HCT116 (cell line): ENCODE measurements around the gene SLC43A3. TPM values are rescaled to one million over a fixed set of nuclear protein-coding genes. Genes with fewer than 3 reads are reported as not detected.

Source experiments
- ATAC-seq: fragments of 200-7000 bp; cut with Tn5 transposase; 2 replicates; pipeline ENCODE4 v1.9.1; 2020; ENCODE audit warnings: mild to moderate bottlenecking, moderate library complexity
- BruUV-seq: library from RNA; stranded (reverse); fragments of 400-500 nt; replicated peaks from 2 replicates; lab custom pipeline; 2021; lab: Mats Ljungman, UMichigan
- CTCF ChIA-PET: fragments of 300-600 bp; sonication (Branson Sonifier 250); formaldehyde crosslinking; loops from one replicate; lab custom pipeline; 2021; ENCODE audit warnings: antibody characterized with exemption; lab: Charles Lee
- POLR2A ChIA-PET: fragments of 300-600, 350-600 bp; sonication (Branson Sonifier 250); formaldehyde crosslinking; loops from one replicate; lab custom pipeline; 2021; ENCODE audit warnings: antibody characterized with exemption; lab: Charles Lee
- RAD21 ChIA-PET, 2 experiments: fragments of 300-600 bp; sonication (Branson Sonifier 250); formaldehyde crosslinking; loops; one replicate each; lab custom pipeline; 2023; ENCODE audit warnings: low total read pairs in 2 of 2; ENCODE audit not compliant: uncharacterized antibody in 2 of 2, unreplicated experiment in 2 of 2, low non-redundant PET in 1 of 2; lab: Charles Lee
- DNase-seq: peaks from one replicate; pipeline ENCODE4 v3.0.0-alpha.2; 2010; ENCODE audit warnings: low read depth, low spot score
- H2AFZ ChIP-seq: fragments of 200-600 bp; shearing (Covaris generic), sonication (generic); 2 replicates; pipeline ENCODE4 v1.6.1; 2017; ENCODE audit warnings: low read depth, mixed run types, mixed read lengths, antibody characterized with exemption, low read length; ENCODE audit not compliant: poor library complexity, severe bottlenecking
- H3K27ac ChIP-seq: 2 replicates; pipeline ENCODE4 v1.5.1; 2012; ENCODE audit warnings: low read depth, low read length
- H3K27me3 ChIP-seq: fragments of 200-600 bp; sonication (generic); 2 replicates; pipeline ENCODE4 v1.6.1; 2016; ENCODE audit warnings: mixed run types, low read length, mixed read lengths; ENCODE audit not compliant: insufficient read depth
- H3K36me3 ChIP-seq, 2 experiments: fragments of 200-500 bp in 1 of 2; fragments of 200-600 bp in 1 of 2; sonication (Bioruptor generic) in 1 of 2; sonication (generic) in 1 of 2; 2 replicates each; pipeline versions ENCODE4 v1.5.1 to v1.6.1; 2014 to 2016; ENCODE audit warnings: low read length in 2 of 2, inconsistent platforms in 1 of 2, mixed read lengths in 1 of 2, mixed run types in 1 of 2; ENCODE audit not compliant: insufficient read depth in 2 of 2, control insufficient read depth in 1 of 2
- H3K4me1 ChIP-seq, 2 experiments: fragments of 200-600 bp in 1 of 2; sonication (generic) in 1 of 2; 2 replicates each; pipeline versions ENCODE4 v1.5.1 to v1.6.1; 2012 to 2017; ENCODE audit warnings: low read length in 2 of 2, inconsistent platforms in 1 of 2, mild to moderate bottlenecking in 1 of 2, mixed read lengths in 1 of 2, mixed run types in 1 of 2, moderate library complexity in 1 of 2; ENCODE audit not compliant: insufficient read depth in 2 of 2, control insufficient read depth in 1 of 2
- H3K4me2 ChIP-seq: fragments of 200-600 bp; sonication (generic); 2 replicates; pipeline ENCODE4 v1.6.1; 2017; ENCODE audit warnings: mixed run types, low read length, mixed read lengths
- H3K4me3 ChIP-seq, 2 experiments: fragments of 200-600 bp in 1 of 2; sonication (generic) in 1 of 2; replicated peaks in 1 of 2; 2 replicates each; pipeline ENCODE4 v1.5.1; 2011 to 2016; ENCODE audit warnings: low read length in 2 of 2, control low read depth in 1 of 2, low read depth in 1 of 2, mild to moderate bottlenecking in 1 of 2, mixed read lengths in 1 of 2, mixed run types in 1 of 2
- H3K79me2 ChIP-seq: fragments of 200-600 bp; sonication (generic); 2 replicates; pipeline ENCODE4 v1.6.1; 2017; ENCODE audit warnings: mild to moderate bottlenecking, mixed run types, low read length, moderate library complexity, mixed read lengths; ENCODE audit not compliant: insufficient read depth
- H3K9ac ChIP-seq: fragments of 200-600 bp; sonication (generic); 2 replicates; pipeline ENCODE4 v1.6.1; 2016; ENCODE audit warnings: low read length, mixed read lengths
- H3K9me2 ChIP-seq: fragments of 200-600 bp; sonication (generic), shearing (Covaris generic); 2 replicates; pipeline ENCODE4 v1.6.1; 2017; ENCODE audit warnings: mixed run types, mild to moderate bottlenecking, moderate library complexity; ENCODE audit not compliant: insufficient read depth
- H3K9me3 ChIP-seq, 2 experiments: fragments of 200-500 bp in 1 of 2; fragments of 200-600 bp in 1 of 2; sonication (Bioruptor generic) in 1 of 2; sonication (generic) in 1 of 2; 2 replicates each; pipeline ENCODE4 v1.6.1; 2014 to 2017; ENCODE audit warnings: low read length in 2 of 2, mixed read lengths in 2 of 2, inconsistent platforms in 1 of 2, low read depth in 1 of 2, mild to moderate bottlenecking in 1 of 2, mixed run types in 1 of 2, moderate library complexity in 1 of 2; ENCODE audit not compliant: control insufficient read depth in 1 of 2, insufficient read depth in 1 of 2
- H4K20me1 ChIP-seq: fragments of 200-600 bp; sonication (generic), shearing (Covaris generic); 2 replicates; pipeline ENCODE4 v1.6.1; 2017; ENCODE audit warnings: mixed run types, mild to moderate bottlenecking, moderate library complexity; ENCODE audit not compliant: insufficient read depth
- ATF3 ChIP-seq: IDR thresholded peaks from 2 replicates; pipeline ENCODE4 v1.6.1; 2012
- CBX3 ChIP-seq: IDR thresholded peaks from 2 replicates; pipeline ENCODE4 v1.6.1; 2012; ENCODE audit warnings: low read depth
- CTCF ChIP-seq, 3 experiments: fragments of 200-600 bp in 1 of 3; sonication (generic) in 1 of 3; IDR thresholded peaks in 2 of 3; conservative IDR thresholded peaks in 1 of 3; 2 replicates each; pipeline ENCODE4 v1.5.1; 2012 to 2017; ENCODE audit warnings: low read depth in 2 of 3, low read length in 2 of 3, antibody characterized with exemption in 1 of 3, borderline replicate concordance in 1 of 3, control low read depth in 1 of 3, mild to moderate bottlenecking in 1 of 3, mixed read lengths in 1 of 3, mixed run types in 1 of 3, moderate library complexity in 1 of 3; ENCODE audit not compliant: insufficient read depth in 1 of 3
- ELF1 ChIP-seq: IDR thresholded peaks from 2 replicates; pipeline ENCODE4 v1.6.1; 2012; ENCODE audit warnings: low read depth, borderline replicate concordance
- EZH2 ChIP-seq: fragments of 200-600 bp; sonication (generic); IDR thresholded peaks from 2 replicates; pipeline ENCODE4 v1.6.1; 2017; ENCODE audit warnings: antibody characterized with exemption, mixed run types
- EZH2phosphoT487 ChIP-seq: fragments of 200-600 bp; IDR thresholded peaks from 2 replicates; pipeline ENCODE4 v1.6.1; 2018; ENCODE audit warnings: antibody characterized with exemption, borderline replicate concordance
- JUND ChIP-seq: IDR thresholded peaks from 2 replicates; pipeline ENCODE4 v1.6.1; 2012
- MAX ChIP-seq: IDR thresholded peaks from 2 replicates; pipeline ENCODE4 v1.6.1; 2012
- POLR2A ChIP-seq: IDR thresholded peaks from 2 replicates; pipeline ENCODE4 v1.7.0; 2011; ENCODE audit warnings: borderline replicate concordance; ENCODE audit not compliant: insufficient read depth, insufficient read length; ENCODE audit errors: extremely low read depth
- POLR2AphosphoS5 ChIP-seq: IDR thresholded peaks from 2 replicates; pipeline ENCODE4 v1.6.1; 2011; ENCODE audit warnings: mild to moderate bottlenecking, low read depth, low read length, moderate library complexity
- RAD21 ChIP-seq: IDR thresholded peaks from 2 replicates; pipeline ENCODE4 v1.6.1; 2012; ENCODE audit warnings: low read depth, mild to moderate bottlenecking
- SIN3A ChIP-seq: IDR thresholded peaks from 2 replicates; pipeline ENCODE4 v1.6.1; 2012; ENCODE audit warnings: low read depth
- ZBTB33 ChIP-seq: IDR thresholded peaks from 2 replicates; pipeline ENCODE4 v1.6.1; 2011; ENCODE audit warnings: mild to moderate bottlenecking, low read length, moderate library complexity; ENCODE audit not compliant: insufficient replicate concordance; ENCODE audit errors: extremely low read depth
- ZFX ChIP-seq: fragments of 450-650 bp; IDR thresholded peaks from 2 replicates; pipeline ENCODE4 v1.6.1; 2017
- ZNF274 ChIP-seq: fragments of 200-500 bp; sonication (Bioruptor generic); IDR thresholded peaks from 2 replicates; pipeline ENCODE4 v1.6.1; 2014; ENCODE audit warnings: mild to moderate bottlenecking, low read depth, low read length, inconsistent platforms
- intact Hi-C: fragments of 100-400 bp; cut with micrococcal nuclease; formaldehyde crosslinking; loops from 2 replicates; pipeline ENCODE4 v1.10.0; 2022
- total RNA-seq: library from RNA; stranded (reverse); gene quantifications from one replicate; pipeline ENCODE4 v1.2.1, GENCODE V29; 2021; ENCODE audit not compliant: unreplicated experiment

Gene SLC43A3
- total RNA-seq, 1 experiment from 2014 or later: 36.9 TPM

- H4K20me1 ChIP-seq: no peaks in the 10 kb centered on the region
- H3K9me2 ChIP-seq: no peaks in the 10 kb centered on the region
- ChIA-PET RAD21 (interaction anchor here (1.5 to 2.1 kb wide), 2 partner anchors 112 to 184 kb away, joined by 3 to 5 read pairs; no protein-coding TSS in a partner anchor), CTCF (interaction anchor here (0.6 to 3.9 kb wide), 16 partner anchors 13 to 1056 kb away, joined by 3 to 41 read pairs (median 6); partner anchors contain the start of genes SLC43A1, SLC43A3 and UBE2L6), POLR2A (interaction anchor here (1.6 to 1.7 kb wide), 2 partner anchors 112 to 186 kb away, joined by 4 to 5 read pairs; no protein-coding TSS in a partner anchor)
- no peaks in the 10 kb centered on the region for H3K27me3 ChIP-seq
- H3K36me3 ChIP-seq: no peaks in the 10 kb centered on the region
- DNase-seq: no peak
- peak overlapping the region; percentile 41 to 67 for H3K4me3 ChIP-seq
- BruUV-seq: no TSS peak
- H3K79me2 ChIP-seq: no peaks in the 10 kb centered on the region
- H3K9ac ChIP-seq: no peak overlapping the region
- H3K27ac ChIP-seq: no peak overlapping the region
- no peaks in the 10 kb centered on the region for H3K9me3 ChIP-seq
- TF ChIP-seq EZH2 (no peak), JUND (no peak), POLR2A (no peak), CBX3 (no peak), ELF1 (no peak), ZFX (no peak), MAX (no peak), POLR2AphosphoS5 (no peak), ATF3 (no peak), ZBTB33 (no peak), RAD21 (no peak), ZNF274 (no peak), EZH2phosphoT487 (no peak), SIN3A (no peak), CTCF (IDR thresholded peaks at IDR 0.05 in 2 of 3, conservative IDR thresholded peaks at IDR 0.05 in 1 of 3; ENCODE audit: borderline replicate concordance in 1 of 3, insufficient read depth in 1 of 3, low read depth in 2 of 3, low read length in 2 of 3) (no peak)
- TF ChIP-seq, all 23 proteins: peak for 0
- H3K4me1 ChIP-seq: peaks cover 16 to 42% of the 10 kb centered on the region in 2 experiments; a peak in 3 of 4 replicates
- intact Hi-C loops: loop anchor here (1.0 to 5.0 kb wide), 6 partner anchors 70 to 1055 kb away; no protein-coding TSS in a partner anchor
- H3K4me2 ChIP-seq: peak overlapping the region; percentile 98
- ATAC-seq: peak; percentile 12; the same call in 1 of the 2 replicates
- H2AFZ ChIP-seq: peak overlapping the region; percentile 98
Observed at GRCh38 chr11:57457643-57458023, 30.7 kb upstream of the SLC43A3 start.
